Mammary epithelial cell (primary cell): ENCODE measurements around the gene ALDH8A1.

ENCODE experiments used
- EZH2 ChIP-seq: IDR thresholded peaks from 2 replicates; pipeline ENCODE4 v1.6.1; 2012; ENCODE audit warnings: low read length, inconsistent platforms, borderline replicate concordance
- TF ChIP-seq, protein P1 (sequence below), 2 donors: IDR thresholded peaks in 1 of 2; conservative IDR thresholded peaks in 1 of 2; 2 replicates each; pipeline ENCODE4 v1.5.1; 2011 to 2012; ENCODE audit warnings: inconsistent platforms in 2 of 2, low read length in 2 of 2, mild to moderate bottlenecking in 2 of 2, control low read depth in 1 of 2, low read depth in 1 of 2; ENCODE audit not compliant: insufficient read depth in 1 of 2; ENCODE audit errors: extremely low read depth in 1 of 2

GRCh38 chr6:134994431-134994830, 44.5 kb upstream of the ALDH8A1 start:
- no peak for TF ChIP-seq EZH2
- TF ChIP-seq, protein P1, sequence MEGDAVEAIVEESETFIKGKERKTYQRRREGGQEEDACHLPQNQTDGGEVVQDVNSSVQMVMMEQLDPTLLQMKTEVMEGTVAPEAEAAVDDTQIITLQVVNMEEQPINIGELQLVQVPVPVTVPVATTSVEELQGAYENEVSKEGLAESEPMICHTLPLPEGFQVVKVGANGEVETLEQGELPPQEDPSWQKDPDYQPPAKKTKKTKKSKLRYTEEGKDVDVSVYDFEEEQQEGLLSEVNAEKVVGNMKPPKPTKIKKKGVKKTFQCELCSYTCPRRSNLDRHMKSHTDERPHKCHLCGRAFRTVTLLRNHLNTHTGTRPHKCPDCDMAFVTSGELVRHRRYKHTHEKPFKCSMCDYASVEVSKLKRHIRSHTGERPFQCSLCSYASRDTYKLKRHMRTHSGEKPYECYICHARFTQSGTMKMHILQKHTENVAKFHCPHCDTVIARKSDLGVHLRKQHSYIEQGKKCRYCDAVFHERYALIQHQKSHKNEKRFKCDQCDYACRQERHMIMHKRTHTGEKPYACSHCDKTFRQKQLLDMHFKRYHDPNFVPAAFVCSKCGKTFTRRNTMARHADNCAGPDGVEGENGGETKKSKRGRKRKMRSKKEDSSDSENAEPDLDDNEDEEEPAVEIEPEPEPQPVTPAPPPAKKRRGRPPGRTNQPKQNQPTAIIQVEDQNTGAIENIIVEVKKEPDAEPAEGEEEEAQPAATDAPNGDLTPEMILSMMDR (conservative IDR thresholded peaks at IDR 0.05 in 1 of 2, IDR thresholded peaks at IDR 0.05 in 1 of 2; ENCODE audit: extremely low read depth in 1 of 2, insufficient read depth in 1 of 2, low read depth in 1 of 2, low read length in 2 of 2), result no peak
